Right lung (tissue), 5 donors: ENCODE measurements around the gene HSPA12A. TPM values are rescaled to one million over a fixed set of nuclear protein-coding genes. Genes with fewer than 3 reads are reported as not detected.

Source experiments
- DNase-seq, 2 donors: peaks; one replicate each; pipeline ENCODE4 v3.0.0-alpha.2; 2013
- polyA plus RNA-seq, 5 donors: library from polyadenylated mRNA; unstranded; fragments of 120-200 nt; gene quantifications; one replicate each; pipeline versions ENCODE4 v1.2.1 to v1.2.3, GENCODE V29; 2013; ENCODE audit warnings: inconsistent platforms in 1 of 5, low replicate concordance in 1 of 5; ENCODE audit not compliant: insufficient read length in 5 of 5, insufficient read depth in 1 of 5

HSPA12A gene
- polyA plus RNA-seq, 5 donors = 7.9 to 13.8 (median 12.8) TPM

GRCh38 chr10:116669832-116670644, 72.3 kb downstream of the HSPA12A start:
- peak in 1 of 2 donors; percentile 20 for DNase-seq

GRCh38 chr10:116669080-116669479, 73.3 kb downstream of the HSPA12A start:
- DNase-seq = no peak

GRCh38 chr10:116668446-116668845, 73.9 kb downstream of the HSPA12A start:
- DNase-seq = no peak

- no peak for DNase-seq
Observed at GRCh38 chr10:116668018-116668417, 74.3 kb downstream of the HSPA12A start.

GRCh38 chr10:116667484-116667883, 74.9 kb downstream of the HSPA12A start:
- DNase-seq = no peak

GRCh38 chr10:116665541-116666125, 76.7 kb downstream of the HSPA12A start:
- DNase-seq = no peak

GRCh38 chr10:116664631-116665030, 77.7 kb downstream of the HSPA12A start:
- DNase-seq = no peak

- no peak for DNase-seq
Observed at GRCh38 chr10:116663342-116663741, 79.0 kb downstream of the HSPA12A start.

GRCh38 chr10:116660860-116661259, 81.5 kb downstream of the HSPA12A start:
- DNase-seq = no peak

GRCh38 chr10:116659049-116659670, 83.2 kb downstream of the HSPA12A start:
- no peak for DNase-seq

- no peak for DNase-seq
Observed at GRCh38 chr10:116657863-116658551, 84.4 kb downstream of the HSPA12A start.

GRCh38 chr10:116656044-116656443, 86.3 kb downstream of the HSPA12A start:
- DNase-seq = no peak

- DNase-seq = no peak
Observed at GRCh38 chr10:116655568-116655967, 86.8 kb downstream of the HSPA12A start.

GRCh38 chr10:116654816-116655215, 87.5 kb downstream of the HSPA12A start:
- no peak for DNase-seq

GRCh38 chr10:116653885-116654284, 88.5 kb downstream of the HSPA12A start:
- DNase-seq = no peak

- DNase-seq = no peak
Observed at GRCh38 chr10:116648903-116649302, 93.5 kb downstream of the HSPA12A start.

GRCh38 chr10:116646502-116646901, 95.9 kb downstream of the HSPA12A start:
- no peak for DNase-seq

GRCh38 chr10:116637830-116638229, 104.5 kb downstream of the HSPA12A start:
- DNase-seq = no peak

- DNase-seq = no peak
Observed at GRCh38 chr10:116636976-116637375, 105.4 kb downstream of the HSPA12A start.

- DNase-seq = no peak
Observed at GRCh38 chr10:116636385-116636784, 106.0 kb downstream of the HSPA12A start.

GRCh38 chr10:116634126-116634975, 108.0 kb downstream of the HSPA12A start:
- no peak for DNase-seq
